ENCODE data around the gene PDE10A.

PDE10A gene

DNA sequence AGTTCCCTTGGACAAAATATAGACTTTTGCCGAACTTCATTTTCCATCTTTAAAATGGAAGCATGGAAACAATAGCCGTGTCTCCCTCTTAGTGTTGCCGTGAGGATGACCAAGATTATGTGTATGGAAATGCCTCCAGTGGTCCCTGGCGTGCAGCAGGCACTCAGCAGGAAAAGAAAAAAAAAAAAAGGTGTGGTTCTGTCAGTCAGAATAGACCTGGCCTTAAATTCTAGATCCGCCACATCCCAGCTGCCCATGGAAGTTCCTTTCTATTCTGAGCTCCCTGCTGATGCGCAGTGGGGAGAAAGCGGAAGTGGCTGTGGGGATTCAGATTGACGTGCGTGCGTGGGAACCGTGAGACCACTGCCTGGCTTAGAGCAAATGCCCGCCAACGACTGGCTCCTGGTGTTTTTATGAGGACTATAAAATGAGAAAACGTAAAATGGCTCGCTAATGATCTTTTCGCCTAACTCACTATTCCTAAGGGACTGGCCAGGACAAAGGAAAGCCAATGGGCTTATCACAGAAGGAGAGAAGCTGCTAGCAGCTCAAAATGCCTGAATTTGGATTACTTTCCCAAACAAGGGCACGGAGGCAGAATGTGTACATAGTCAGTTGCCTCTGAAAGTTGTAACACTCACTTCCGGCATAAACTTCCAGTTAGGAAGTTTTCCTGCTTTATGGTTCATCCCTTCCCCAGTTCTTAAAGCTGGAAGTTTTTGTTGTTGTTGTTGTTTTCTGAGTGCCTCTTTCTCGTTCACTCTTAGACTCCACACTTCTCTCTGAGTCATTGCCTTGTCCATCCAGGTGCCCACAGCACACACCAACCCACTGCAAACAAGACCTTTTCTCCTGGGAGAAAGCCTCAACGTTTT lies 11.4 kb upstream of the PDE10A start:
- ATAC-seq (ENCODE audit: low read depth): no peak
- Histone ChIP-seq H3K4me3 (ENCODE audit: severe bottlenecking) (no peak overlapping the region), H3K36me3 (ENCODE audit: low read depth) (no peaks in the 10 kb centered on the region), H3K27me3 (ENCODE audit: insufficient read depth, poor library complexity, severe bottlenecking) (peaks cover 4% of the 10 kb centered on the region), H3K27ac (ENCODE audit: poor library complexity, severe bottlenecking) (no peak overlapping the region), H3K4me1 (ENCODE audit: insufficient read depth, poor library complexity, severe bottlenecking) (no peaks in the 10 kb centered on the region), H3K9me3 (ENCODE audit: severe bottlenecking) (no peaks in the 10 kb centered on the region)
- DNase-seq (ENCODE audit: low spot score): no peak
- TF ChIP-seq, protein P1, sequence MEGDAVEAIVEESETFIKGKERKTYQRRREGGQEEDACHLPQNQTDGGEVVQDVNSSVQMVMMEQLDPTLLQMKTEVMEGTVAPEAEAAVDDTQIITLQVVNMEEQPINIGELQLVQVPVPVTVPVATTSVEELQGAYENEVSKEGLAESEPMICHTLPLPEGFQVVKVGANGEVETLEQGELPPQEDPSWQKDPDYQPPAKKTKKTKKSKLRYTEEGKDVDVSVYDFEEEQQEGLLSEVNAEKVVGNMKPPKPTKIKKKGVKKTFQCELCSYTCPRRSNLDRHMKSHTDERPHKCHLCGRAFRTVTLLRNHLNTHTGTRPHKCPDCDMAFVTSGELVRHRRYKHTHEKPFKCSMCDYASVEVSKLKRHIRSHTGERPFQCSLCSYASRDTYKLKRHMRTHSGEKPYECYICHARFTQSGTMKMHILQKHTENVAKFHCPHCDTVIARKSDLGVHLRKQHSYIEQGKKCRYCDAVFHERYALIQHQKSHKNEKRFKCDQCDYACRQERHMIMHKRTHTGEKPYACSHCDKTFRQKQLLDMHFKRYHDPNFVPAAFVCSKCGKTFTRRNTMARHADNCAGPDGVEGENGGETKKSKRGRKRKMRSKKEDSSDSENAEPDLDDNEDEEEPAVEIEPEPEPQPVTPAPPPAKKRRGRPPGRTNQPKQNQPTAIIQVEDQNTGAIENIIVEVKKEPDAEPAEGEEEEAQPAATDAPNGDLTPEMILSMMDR (IDR thresholded peaks at IDR 0.05; ENCODE audit: poor library complexity, severe bottlenecking): no peak

DNA sequence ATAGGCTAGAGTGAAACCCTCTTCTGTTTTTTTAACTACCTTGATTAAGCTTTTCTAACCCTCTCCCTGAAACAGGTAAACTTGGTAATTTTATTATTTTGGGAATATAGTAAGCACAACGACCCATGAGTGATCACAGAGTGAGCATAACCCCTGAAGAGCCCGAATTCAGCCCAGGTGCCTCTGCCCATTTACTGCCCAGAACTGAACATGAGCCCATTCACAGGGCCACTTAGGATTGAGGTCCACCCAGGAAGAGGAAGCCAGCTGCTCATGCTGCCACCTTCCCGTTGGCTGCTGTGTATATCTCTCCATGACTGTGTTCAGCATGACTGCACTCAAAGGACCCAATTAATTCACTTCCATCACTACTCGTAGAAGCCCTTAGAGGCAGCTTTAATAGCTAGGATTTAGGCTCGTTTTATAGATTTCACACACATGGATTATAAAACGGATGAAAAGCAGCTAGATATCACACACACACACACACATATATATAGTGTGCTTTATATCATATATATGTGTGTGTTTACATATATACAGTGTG lies 8.3 kb upstream of the PDE10A start:
- H3K27me3 ChIP-seq (ENCODE audit: insufficient read depth, poor library complexity, severe bottlenecking): peaks cover 23% of the 10 kb centered on the region
- no peak overlapping the region for H3K27ac ChIP-seq (ENCODE audit: poor library complexity, severe bottlenecking)
- no peak overlapping the region for H3K4me3 ChIP-seq (ENCODE audit: severe bottlenecking)
- no peaks in the 10 kb centered on the region for H3K36me3 ChIP-seq (ENCODE audit: low read depth)
- DNase-seq (ENCODE audit: low spot score) (no peak), ATAC-seq (ENCODE audit: low read depth) (no peak)
- TF ChIP-seq, protein P1 (IDR thresholded peaks at IDR 0.05; ENCODE audit: poor library complexity, severe bottlenecking): no peak
- no peaks in the 10 kb centered on the region for H3K4me1 ChIP-seq (ENCODE audit: insufficient read depth, poor library complexity, severe bottlenecking)
- no peaks in the 10 kb centered on the region for H3K9me3 ChIP-seq (ENCODE audit: severe bottlenecking)

DNA sequence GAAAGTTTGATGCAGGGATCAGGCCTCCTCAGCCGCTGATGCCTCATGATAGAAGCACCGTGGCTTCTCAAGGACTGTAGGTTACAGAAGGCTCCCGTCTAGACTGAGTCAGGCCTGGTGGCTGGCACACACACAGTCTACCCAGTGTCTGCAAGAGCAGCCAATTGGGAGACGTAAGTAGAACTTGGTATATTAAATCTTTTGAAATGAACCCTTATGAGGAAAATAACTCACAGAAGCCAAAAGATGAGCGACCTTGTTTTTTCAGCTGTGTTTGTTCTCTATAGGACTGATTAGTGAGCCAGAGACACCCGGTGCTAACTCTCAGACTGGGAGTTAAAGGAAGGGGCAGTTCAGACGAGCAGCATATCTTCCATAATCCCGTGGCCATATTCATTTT lies 5.9 kb upstream of the PDE10A start:
- DNase-seq (ENCODE audit: low spot score): no peak

DNA sequence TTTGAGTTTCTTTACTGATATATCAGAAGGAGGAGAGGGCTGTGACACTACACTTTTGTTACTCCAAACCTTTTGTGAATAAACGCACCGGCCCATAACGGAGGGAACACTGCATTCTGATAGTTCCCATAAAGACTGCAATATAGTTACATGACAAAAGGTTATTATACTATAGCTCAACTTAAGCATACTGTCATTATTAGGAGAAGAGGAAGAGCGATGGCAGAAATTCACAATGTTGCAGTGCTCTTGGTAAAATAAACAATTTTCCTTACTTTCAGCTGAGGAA lies 2.3 kb upstream of the PDE10A start:
- Histone ChIP-seq H3K4me3 (ENCODE audit: severe bottlenecking) (no peak overlapping the region), H3K4me1 (ENCODE audit: insufficient read depth, poor library complexity, severe bottlenecking) (no peaks in the 10 kb centered on the region)

More for the DNA sequence above, 5.9 kb upstream of the PDE10A start:
- no peak for ATAC-seq (ENCODE audit: low read depth)
- no peak overlapping the region for H3K27ac ChIP-seq (ENCODE audit: poor library complexity, severe bottlenecking)
- H3K9me3 ChIP-seq (ENCODE audit: severe bottlenecking): no peaks in the 10 kb centered on the region
- H3K4me1 ChIP-seq (ENCODE audit: insufficient read depth, poor library complexity, severe bottlenecking): no peaks in the 10 kb centered on the region
- H3K36me3 ChIP-seq (ENCODE audit: low read depth): no peaks in the 10 kb centered on the region
- H3K27me3 ChIP-seq (ENCODE audit: insufficient read depth, poor library complexity, severe bottlenecking): peaks cover 47% of the 10 kb centered on the region
- TF ChIP-seq, protein P1 (IDR thresholded peaks at IDR 0.05; ENCODE audit: poor library complexity, severe bottlenecking): no peak
- H3K4me3 ChIP-seq (ENCODE audit: severe bottlenecking): no peak overlapping the region

More for the DNA sequence above, 2.3 kb upstream of the PDE10A start:
- TF ChIP-seq, protein P1 (IDR thresholded peaks at IDR 0.05; ENCODE audit: poor library complexity, severe bottlenecking): no peak
- H3K36me3 ChIP-seq (ENCODE audit: low read depth): no peaks in the 10 kb centered on the region
- DNase-seq (ENCODE audit: low spot score): no peak
- peaks cover 75% of the 10 kb centered on the region for H3K27me3 ChIP-seq (ENCODE audit: insufficient read depth, poor library complexity, severe bottlenecking)
- no peak for ATAC-seq (ENCODE audit: low read depth)
- H3K9me3 ChIP-seq (ENCODE audit: severe bottlenecking): no peaks in the 10 kb centered on the region
- no peak overlapping the region for H3K27ac ChIP-seq (ENCODE audit: poor library complexity, severe bottlenecking)
